C4-2B (cell line): Measurements from ENCODE around the gene FOXK2.

Experiments used
- CTCF ChIP-seq: fragments of 450-650 bp; conservative IDR thresholded peaks from 2 replicates; pipeline ENCODE4 v1.5.1; 2017; ENCODE audit warnings: mild to moderate bottlenecking
- ZFX ChIP-seq: fragments of 450-650 bp; IDR thresholded peaks from 2 replicates; pipeline ENCODE4 v1.6.1; 2017

GRCh38 chr17:82483204-82483660, 36.3 kb upstream of the FOXK2 start:
- no peak for TF ChIP-seq ZFX
- no peak for TF ChIP-seq CTCF
